HG02571 (cell line): Measurements from ENCODE around the gene RERE.

Source experiments
- ATAC-seq: cut with Tn5 transposase; IDR thresholded peaks from one replicate; pipeline ENCODE4 v1.9.1; 2021; ENCODE audit warnings: mild to moderate bottlenecking, moderate library complexity; ENCODE audit not compliant: unreplicated experiment

RERE gene

DNA sequence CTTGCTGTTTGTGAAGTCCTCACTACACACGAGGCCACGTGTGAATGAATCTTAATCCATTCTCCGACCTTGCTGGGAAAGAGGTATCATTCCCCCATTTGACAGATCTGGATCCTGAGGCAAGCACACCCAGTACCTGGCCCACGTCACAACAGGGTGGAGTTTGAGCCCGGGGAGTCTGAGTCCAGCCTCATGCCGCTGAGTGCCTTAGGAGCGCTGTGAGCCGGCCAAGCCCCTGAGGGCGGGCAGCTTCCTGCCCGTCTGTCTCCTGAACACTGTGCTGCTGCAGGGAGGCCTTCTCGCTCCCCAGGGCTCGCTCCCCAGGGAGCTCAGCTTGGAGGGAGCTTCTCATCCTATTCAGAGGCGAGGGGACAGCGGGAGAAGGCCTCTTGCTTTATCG, 469.8 kb downstream of the RERE start:
- no peak for ATAC-seq

DNA sequence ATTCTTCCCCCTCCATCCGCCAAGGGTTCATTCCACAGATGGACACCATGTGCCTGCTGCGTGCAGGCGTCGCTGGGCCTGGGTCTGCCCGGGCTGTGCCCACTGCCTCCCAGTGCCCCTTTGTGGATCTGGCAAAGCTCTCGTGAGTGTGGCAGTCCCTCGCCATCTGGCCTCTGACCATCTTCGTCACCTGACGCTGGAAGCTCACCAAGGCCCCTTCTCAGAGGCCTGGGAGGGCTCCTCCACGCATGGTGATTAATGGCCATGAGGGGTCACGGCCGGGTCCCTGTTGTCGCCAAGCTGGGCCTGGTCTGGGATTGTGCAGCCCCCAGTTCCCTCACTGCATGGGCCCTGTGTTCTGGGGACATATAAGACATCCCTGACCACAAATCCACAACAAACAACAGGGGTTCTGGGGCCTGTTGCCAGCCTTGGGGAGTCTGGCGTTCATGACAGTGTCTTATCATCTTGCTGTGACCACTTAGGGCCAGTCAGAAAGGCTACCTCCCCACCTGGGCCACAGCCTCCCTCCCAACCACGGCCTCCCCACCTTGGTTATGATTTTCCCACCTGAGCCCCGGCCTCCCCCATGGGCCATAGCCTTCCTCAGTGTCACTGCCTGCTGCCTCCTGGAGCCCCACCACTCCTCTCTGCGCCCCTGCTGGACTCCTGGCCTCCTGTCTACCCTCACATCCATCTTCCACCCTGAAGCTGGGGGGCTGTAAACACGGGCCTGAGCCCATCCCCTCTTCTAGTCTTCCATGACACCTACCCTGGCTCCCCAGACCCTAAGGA, 471.6 kb downstream of the RERE start:
- no peak for ATAC-seq

GRCh38 chr1:8344893-8345507, 472.4 kb downstream of the RERE start:
- ATAC-seq: no peak

DNA sequence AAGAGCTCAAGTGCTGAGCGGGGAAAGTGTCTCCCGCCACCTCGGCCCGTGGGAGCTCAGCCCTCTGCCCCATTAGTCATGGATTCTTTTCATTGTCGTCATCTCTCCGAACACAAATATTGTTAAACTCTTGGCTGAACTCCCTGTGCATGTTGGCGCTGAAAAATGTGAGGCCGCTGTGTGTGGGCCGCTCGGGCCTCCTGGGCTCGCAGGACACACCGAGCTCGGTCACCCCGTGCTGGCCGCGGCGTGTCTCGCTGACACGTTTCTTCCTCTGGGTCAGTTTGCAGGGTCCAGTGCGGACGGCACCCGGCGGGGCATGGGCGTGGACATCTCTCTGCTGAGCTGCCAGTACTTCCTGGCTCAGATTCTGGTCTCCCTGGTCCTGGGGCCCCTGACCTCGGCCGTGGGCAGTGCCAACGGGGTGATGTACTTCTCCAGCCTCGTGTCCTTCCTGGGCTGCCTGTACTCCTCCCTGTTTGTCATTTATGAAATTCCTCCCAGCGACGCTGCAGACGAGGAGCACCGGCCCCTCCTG, 473.9 kb downstream of the RERE start:
- ATAC-seq: no peak

GRCh38 chr1:8343044-8343443, 474.4 kb downstream of the RERE start:
- ATAC-seq: no peak

DNA sequence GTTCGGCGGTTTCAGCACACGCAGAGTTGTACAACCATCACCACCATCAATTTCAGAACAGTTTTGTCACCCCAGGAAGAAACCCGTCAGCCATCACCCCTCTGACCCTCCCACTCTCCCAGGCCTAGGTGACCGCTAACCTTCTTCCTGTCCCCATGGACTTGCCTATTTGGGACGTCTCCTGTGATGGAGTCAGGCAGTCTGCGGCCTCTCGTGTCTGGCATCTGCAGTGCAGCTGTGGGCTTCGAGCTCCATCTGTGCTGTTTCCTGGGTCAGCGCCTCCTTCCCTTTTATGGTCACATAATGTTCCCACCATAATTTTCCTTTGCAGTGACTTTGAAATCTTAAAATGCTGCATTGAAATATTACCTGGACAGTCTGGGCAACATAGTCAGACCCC, 475.1 kb downstream of the RERE start:
- no peak for ATAC-seq

DNA sequence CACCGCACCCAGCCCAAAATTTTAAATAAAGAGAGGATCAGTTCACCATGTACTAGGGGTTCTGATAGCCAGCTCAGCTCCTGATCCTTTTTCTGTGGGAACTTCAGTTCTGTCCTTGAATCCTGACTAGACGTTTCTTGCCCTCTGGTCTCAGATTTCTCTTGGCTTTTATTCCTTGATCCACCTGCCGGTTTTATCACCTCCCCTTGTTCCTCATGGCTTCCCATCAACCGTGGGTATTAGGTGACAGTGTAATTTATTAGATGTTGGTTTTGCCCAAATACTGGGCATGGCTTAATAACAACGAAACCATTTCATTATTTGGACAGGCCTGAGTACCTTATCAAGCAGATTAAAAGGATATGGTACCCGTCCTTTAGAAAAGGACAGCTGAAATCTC, 477.0 kb downstream of the RERE start:
- ATAC-seq: no peak

GRCh38 chr1:8339203-8339600, 478.2 kb downstream of the RERE start:
- ATAC-seq: no peak

GRCh38 chr1:8338526-8339202, 478.8 kb downstream of the RERE start:
- no peak for ATAC-seq

GRCh38 chr1:8337776-8338525, 479.5 kb downstream of the RERE start:
- ATAC-seq: no peak

GRCh38 chr1:8335246-8335645, 482.2 kb downstream of the RERE start:
- no peak for ATAC-seq

DNA sequence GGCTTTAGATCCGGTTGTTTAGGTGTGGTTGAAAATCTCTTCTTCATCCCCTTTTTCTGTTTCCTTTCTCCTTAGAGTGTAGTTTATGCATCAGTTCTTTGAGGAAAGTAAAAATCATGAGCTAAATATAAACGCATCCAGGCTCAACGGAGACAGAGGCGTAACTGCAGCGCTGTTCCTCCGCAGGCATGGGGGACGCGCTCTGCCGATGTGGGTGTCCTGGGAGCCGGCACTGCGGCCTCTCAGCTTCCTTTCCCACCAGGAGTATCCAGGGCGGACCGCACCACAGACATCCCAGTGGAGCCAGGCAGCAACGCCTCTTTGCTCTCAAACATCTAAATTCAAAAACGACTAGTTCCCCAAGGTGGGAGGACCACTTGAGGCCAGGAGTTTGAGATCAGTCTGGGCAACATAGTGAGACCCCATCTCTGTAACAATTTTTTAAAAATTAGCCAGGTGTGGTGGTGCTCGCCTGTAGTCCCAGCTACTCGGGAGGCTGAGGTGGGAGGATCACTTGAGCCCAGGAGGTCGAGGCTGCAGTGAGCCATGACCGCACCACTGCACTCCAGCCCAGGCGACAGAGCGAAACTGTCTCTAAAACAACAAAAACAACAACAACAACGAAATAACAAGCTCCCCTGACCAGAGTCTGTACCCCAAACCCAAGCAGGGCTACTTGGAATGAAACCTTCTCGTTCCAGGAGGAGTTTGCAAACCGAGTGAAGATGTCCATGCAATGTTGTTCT, 483.2 kb downstream of the RERE start:
- ATAC-seq: no peak

- ATAC-seq: no peak
Observed at GRCh38 chr1:8333246-8333987, 484.0 kb downstream of the RERE start.

DNA sequence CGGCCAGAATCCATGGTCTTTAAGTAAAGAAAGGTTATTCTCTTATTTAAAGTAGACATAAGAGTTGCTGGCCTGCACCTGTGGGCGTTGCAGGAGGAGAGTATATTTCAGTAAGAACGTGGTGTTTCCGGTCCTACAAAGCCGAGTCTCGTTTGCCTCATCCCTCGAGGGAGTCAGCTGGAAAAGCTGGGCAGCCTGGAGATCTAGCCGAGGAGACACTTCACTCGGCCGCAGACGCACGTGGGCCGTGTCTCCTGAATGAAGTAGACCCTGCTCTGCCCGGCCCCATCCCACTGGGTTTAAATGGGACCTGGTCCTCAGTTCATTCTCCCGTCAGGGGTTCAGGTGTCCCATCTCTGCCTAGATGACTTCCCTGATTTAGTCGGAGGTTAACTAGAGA, 484.6 kb downstream of the RERE start:
- no peak for ATAC-seq

DNA sequence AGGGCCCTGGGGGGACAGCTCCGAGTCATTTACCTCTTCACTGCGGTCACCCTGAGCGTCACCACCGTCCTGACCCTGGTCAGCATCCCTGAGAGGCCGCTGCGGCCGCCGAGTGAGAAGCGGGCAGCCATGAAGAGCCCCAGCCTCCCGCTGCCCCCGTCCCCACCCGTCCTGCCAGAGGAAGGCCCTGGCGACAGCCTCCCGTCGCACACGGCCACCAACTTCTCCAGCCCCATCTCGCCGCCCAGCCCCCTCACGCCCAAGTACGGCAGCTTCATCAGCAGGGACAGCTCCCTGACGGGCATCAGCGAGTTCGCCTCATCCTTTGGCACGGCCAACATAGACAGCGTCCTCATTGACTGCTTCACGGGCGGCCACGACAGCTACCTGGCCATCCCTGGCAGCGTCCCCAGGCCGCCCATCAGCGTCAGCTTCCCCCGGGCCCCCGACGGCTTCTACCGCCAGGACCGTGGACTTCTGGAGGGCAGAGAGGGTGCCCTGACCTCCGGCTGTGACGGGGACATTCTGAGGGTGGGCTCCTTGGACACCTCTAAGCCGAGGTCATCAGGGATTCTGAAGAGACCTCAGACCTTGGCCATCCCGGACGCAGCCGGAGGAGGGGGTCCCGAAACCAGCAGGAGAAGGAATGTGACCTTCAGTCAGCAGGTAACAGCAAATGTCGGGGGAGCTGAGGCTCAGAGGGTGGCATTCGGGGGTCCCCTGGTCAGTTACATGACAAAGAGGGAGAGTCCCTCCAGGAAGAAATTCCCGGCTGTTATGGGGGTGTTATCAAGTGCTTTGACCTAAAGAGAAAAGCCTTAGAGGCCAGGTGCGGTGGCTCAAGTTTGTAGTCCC, 486.9 kb downstream of the RERE start:
- no peak for ATAC-seq

GRCh38 chr1:8329858-8330257, 487.6 kb downstream of the RERE start:
- ATAC-seq: no peak

- ATAC-seq: no peak
Observed at GRCh38 chr1:8329439-8329838, 488.0 kb downstream of the RERE start.

DNA sequence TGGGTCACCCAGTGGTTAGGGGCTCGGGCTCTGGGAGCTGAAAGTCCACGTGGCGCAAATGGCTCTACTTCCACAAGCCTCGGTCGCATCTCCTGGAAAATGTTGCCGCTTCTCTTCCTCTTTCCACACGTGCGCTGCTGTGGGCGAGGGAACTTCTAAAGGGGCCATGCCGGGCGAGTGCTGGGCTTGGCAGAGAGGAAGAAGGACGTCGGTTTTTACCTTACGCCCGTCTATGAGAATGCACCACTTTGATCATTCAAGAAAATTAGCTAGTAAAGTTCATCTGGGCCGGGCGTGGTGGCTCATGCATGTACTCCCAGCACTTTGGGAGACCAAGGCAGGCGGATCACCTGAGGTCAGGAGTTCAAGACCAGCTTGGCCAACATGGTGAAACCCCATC, 489.2 kb downstream of the RERE start:
- no peak for ATAC-seq

GRCh38 chr1:8326265-8326664, 491.2 kb downstream of the RERE start:
- no peak for ATAC-seq
